OCI-LY3 (cell line): Measurements from ENCODE around the gene COL20A1.

Experiments
- H2AFZ ChIP-seq: fragments of 200-600, 300-600 bp; shearing (Covaris generic); 2 replicates; pipeline ENCODE4 v1.6.0; 2014; ENCODE audit warnings: antibody characterized with exemption, low read depth, low read length
- H3K27ac ChIP-seq: fragments of 200-600, 300-600 bp; sonication (generic); 2 replicates; pipeline ENCODE4 v1.5.1; 2014; ENCODE audit warnings: mild to moderate bottlenecking, low read length, moderate library complexity, mixed read lengths
- H3K27me3 ChIP-seq: fragments of 200-600, 300-600 bp; sonication (generic); 2 replicates; pipeline ENCODE4 v1.6.1; 2014; ENCODE audit warnings: low read depth, low read length, mixed read lengths
- H3K36me3 ChIP-seq: fragments of 200-600, 300-600 bp; sonication (generic); replicated peaks from 2 replicates; pipeline ENCODE3; 2014; ENCODE audit warnings: low read depth, low read length, mixed read lengths
- H3K4me1 ChIP-seq: fragments of 300-600, 200-600 bp; sonication (generic); 2 replicates; pipeline ENCODE4 v1.6.1; 2014; ENCODE audit warnings: low read length, mixed read lengths
- H3K4me2 ChIP-seq: fragments of 200-600, 300-600 bp; sonication (generic); 2 replicates; pipeline ENCODE4 v1.6.1; 2014; ENCODE audit warnings: low read length, mixed read lengths
- H3K4me3 ChIP-seq: fragments of 300-600, 200-600 bp; sonication (generic); 2 replicates; pipeline ENCODE4 v1.5.1; 2014; ENCODE audit warnings: antibody characterized with exemption, mild to moderate bottlenecking, low read length, moderate library complexity
- H3K79me2 ChIP-seq: fragments of 300-600, 200-600 bp; shearing (Covaris generic); 2 replicates; pipeline ENCODE4 v1.6.1; 2014; ENCODE audit warnings: mild to moderate bottlenecking, low read length, mixed read lengths
- H3K9ac ChIP-seq: fragments of 300-600, 200-600 bp; shearing (Covaris generic); 2 replicates; pipeline ENCODE4 v1.6.0; 2014; ENCODE audit warnings: mild to moderate bottlenecking, low read length, moderate library complexity
- H3K9me3 ChIP-seq: fragments of 200-600, 300-600 bp; shearing (Covaris generic); 2 replicates; pipeline ENCODE4 v1.6.1; 2014; ENCODE audit warnings: low read length, mixed read lengths; ENCODE audit not compliant: insufficient read depth
- H4K20me1 ChIP-seq: fragments of 200-600, 300-600 bp; sonication (generic); 2 replicates; pipeline ENCODE4 v1.6.1; 2016; ENCODE audit warnings: low read length, mixed read lengths; ENCODE audit not compliant: insufficient read depth
- CTCF ChIP-seq: fragments of 200-600, 300-600 bp; sonication (generic); IDR thresholded peaks from 2 replicates; pipeline ENCODE4 v1.5.1; 2014; ENCODE audit warnings: antibody characterized with exemption, low read length, low read depth
- EZH2phosphoT487 ChIP-seq: fragments of 200-600 bp; shearing (Covaris generic); IDR thresholded peaks from 2 replicates; pipeline ENCODE4 v1.6.1; 2018; ENCODE audit warnings: antibody characterized with exemption, mixed run types, low read depth

COL20A1 gene

GRCh38 chr20:63318391-63319163, 25.6 kb downstream of the COL20A1 start:
- Histone ChIP-seq H2AFZ (no peak overlapping the region), H3K4me2 (no peak overlapping the region), H3K27me3 (0 out of 2 replicates have a peak, but pooled peaks cover 3% of the 10 kb centered on the region), H3K9ac (no peak overlapping the region), H3K4me3 (no peak overlapping the region), H3K4me1 (no peaks in the 10 kb centered on the region), H3K9me3 (no peaks in the 10 kb centered on the region), H3K36me3 (no peaks in the 10 kb centered on the region), H4K20me1 (no peaks in the 10 kb centered on the region), H3K27ac (no peak overlapping the region), H3K79me2 (no peaks in the 10 kb centered on the region)
- TF ChIP-seq CTCF (no peak), EZH2phosphoT487 (no peak)

- no peak overlapping the region for H3K27ac ChIP-seq
- no peak overlapping the region for H3K4me3 ChIP-seq
- H3K27me3 ChIP-seq = peaks cover 10% of the 10 kb centered on the region; the same call in 1 of the 2 replicates
- H3K9me3 ChIP-seq = no peaks in the 10 kb centered on the region
- no peaks in the 10 kb centered on the region for H4K20me1 ChIP-seq
- TF ChIP-seq EZH2phosphoT487 = no peak
- TF ChIP-seq CTCF = no peak
- no peak overlapping the region for H2AFZ ChIP-seq
- H3K79me2 ChIP-seq = no peaks in the 10 kb centered on the region
- no peak overlapping the region for H3K4me2 ChIP-seq
- H3K4me1 ChIP-seq = no peaks in the 10 kb centered on the region
- no peak overlapping the region for H3K9ac ChIP-seq
- H3K36me3 ChIP-seq = no peaks in the 10 kb centered on the region
Measured at GRCh38 chr20:63319164-63320040, 26.4 kb downstream of the COL20A1 start.

- Histone ChIP-seq H3K27me3 (peaks cover 13% of the 10 kb centered on the region; the same call in 1 of the 2 replicates), H3K27ac (no peak overlapping the region), H3K9ac (no peak overlapping the region), H3K9me3 (no peaks in the 10 kb centered on the region), H2AFZ (no peak overlapping the region), H3K79me2 (no peaks in the 10 kb centered on the region), H3K4me2 (no peak overlapping the region), H3K36me3 (no peaks in the 10 kb centered on the region), H4K20me1 (no peaks in the 10 kb centered on the region), H3K4me3 (no peak overlapping the region), H3K4me1 (no peaks in the 10 kb centered on the region)
- no peak for TF ChIP-seq EZH2phosphoT487
- no peak for TF ChIP-seq CTCF
Measured at GRCh38 chr20:63320041-63320511, 27.1 kb downstream of the COL20A1 start.

GRCh38 chr20:63320616-63321147, 27.7 kb downstream of the COL20A1 start:
- no peaks in the 10 kb centered on the region for H3K79me2 ChIP-seq
- H3K27me3 ChIP-seq = peaks cover 13% of the 10 kb centered on the region; the same call in 1 of the 2 replicates
- H3K27ac ChIP-seq = no peak overlapping the region
- H2AFZ ChIP-seq = no peak overlapping the region
- H4K20me1 ChIP-seq = no peaks in the 10 kb centered on the region
- no peaks in the 10 kb centered on the region for H3K4me1 ChIP-seq
- no peak overlapping the region for H3K4me2 ChIP-seq
- H3K9ac ChIP-seq = no peak overlapping the region
- no peaks in the 10 kb centered on the region for H3K9me3 ChIP-seq
- no peak for TF ChIP-seq EZH2phosphoT487
- TF ChIP-seq CTCF = no peak
- no peak overlapping the region for H3K4me3 ChIP-seq
- no peaks in the 10 kb centered on the region for H3K36me3 ChIP-seq
